K562 (cell line): ENCODE results near the gene IL4I1. TPM values are rescaled to one million over a fixed set of nuclear protein-coding genes. Genes with fewer than 3 reads are reported as not detected.

Source experiments
- CBX2 ChIP-seq: fragments of 200-600 bp; sonication (generic); IDR thresholded peaks from one replicate; pipeline ENCODE4 v1.6.1; 2012; ENCODE audit warnings: mild to moderate bottlenecking, low read length, inconsistent platforms; ENCODE audit not compliant: insufficient read depth, poor library complexity, severe bottlenecking
- ESRRA ChIP-seq: fragments of 450-650 bp; IDR thresholded peaks from 2 replicates; pipeline ENCODE4 v1.6.1; 2014; ENCODE audit warnings: low read depth, mild to moderate bottlenecking, moderate library complexity, borderline replicate concordance
- ETV6 ChIP-seq, 3 experiments: fragments of 150-350 bp in 1 of 3; sonication (generic) in 1 of 3; formaldehyde crosslinking in 1 of 3; IDR thresholded peaks; 2 replicates each; pipeline versions ENCODE4 v1.6.1 to v1.8.0; 2014 to 2022; ENCODE audit warnings: borderline replicate concordance in 2 of 3, low read depth in 2 of 3, antibody characterized with exemption in 1 of 3, low read length in 1 of 3, mild to moderate bottlenecking in 1 of 3, missing genetic modification reagents in 1 of 3
- FOXK1 ChIP-seq: sonication (generic); formaldehyde crosslinking; IDR thresholded peaks from 2 replicates; pipeline ENCODE4 v1.8.0; 2022; ENCODE audit warnings: missing genetic modification reagents, mild to moderate bottlenecking, borderline replicate concordance
- JUND ChIP-seq, 2 experiments: IDR thresholded peaks; 2 replicates in 1 of 2; 3 replicates in 1 of 2; pipeline ENCODE4 v1.6.1; 2011; ENCODE audit warnings: borderline replicate concordance in 2 of 2, low read depth in 2 of 2, low read length in 2 of 2, improper control_type of control experiment in 1 of 2, missing biosample characterization in 1 of 2, missing genetic modification characterization in 1 of 2, missing genetic modification reagents in 1 of 2
- MAFF ChIP-seq: IDR thresholded peaks from 2 replicates; pipeline ENCODE4 v1.6.1; 2012; ENCODE audit warnings: low read length, improper control_type of control experiment
- MEIS2 ChIP-seq: fragments of 450-650 bp; IDR thresholded peaks from 2 replicates; pipeline ENCODE4 v1.6.1; 2014; ENCODE audit warnings: mild to moderate bottlenecking; ENCODE audit not compliant: partially characterized antibody
- POLR3A ChIP-seq: IDR thresholded peaks from 2 replicates; pipeline ENCODE4 v1.6.1; 2011; ENCODE audit warnings: borderline replicate concordance, mild to moderate bottlenecking, moderate library complexity; ENCODE audit not compliant: insufficient read length, insufficient read depth; ENCODE audit errors: extremely low read depth
- RERE ChIP-seq: sonication (generic); formaldehyde crosslinking; IDR thresholded peaks from 2 replicates; pipeline ENCODE4 v1.8.0; 2023; ENCODE audit warnings: missing genetic modification reagents, mild to moderate bottlenecking, borderline replicate concordance
- ZBTB17 ChIP-seq: fragments of 450-650 bp; formaldehyde crosslinking; IDR thresholded peaks from 2 replicates; pipeline ENCODE4 v1.4.0; 2020; ENCODE audit warnings: mild to moderate bottlenecking
- ZBTB34 ChIP-seq: fragments of 250-450 bp; sonication (Bioruptor Pico); IDR thresholded peaks from 2 replicates; pipeline ENCODE4 v1.8.0; 2021; ENCODE audit warnings: mild to moderate bottlenecking, moderate library complexity
- ZBTB43 ChIP-seq: sonication (generic); formaldehyde crosslinking; IDR thresholded peaks from 2 replicates; pipeline ENCODE4 v1.8.0; 2023; ENCODE audit warnings: mild to moderate bottlenecking, missing genetic modification reagents
- ZNF354B ChIP-seq: fragments of 250-450 bp; sonication (Bioruptor Pico); IDR thresholded peaks from 2 replicates; pipeline ENCODE4 v1.4.0; 2020
- ZNF740 ChIP-seq, 3 experiments: fragments of 200-800 bp in 1 of 3; sonication (Bioruptor generic) in 1 of 3; sonication (generic) in 1 of 3; formaldehyde crosslinking in 1 of 3; IDR thresholded peaks; 2 replicates each; pipeline versions ENCODE4 v1.6.1 to v1.8.0; 2016 to 2022; ENCODE audit warnings: mild to moderate bottlenecking in 2 of 3, missing compliant biosample characterization in 2 of 3, missing genetic modification characterization in 2 of 3, missing genetic modification reagents in 1 of 3
- ZNF79 ChIP-seq: fragments of 250-450 bp; sonication (Bioruptor Pico); IDR thresholded peaks from 2 replicates; pipeline ENCODE4 v1.4.0; 2020; ENCODE audit warnings: low read depth, mild to moderate bottlenecking, moderate library complexity
- polyA plus RNA-seq, 8 experiments: library from polyadenylated mRNA; depleted of rRNA in 4 of 8; stranded (reverse) in 5 of 8; unstranded in 3 of 8; fragments of >200 nt; fragmentation: Nextera tagmentation in 2 of 8; fragmentation: Illumina TruSeq in 1 of 8; extraction: Ambion mirVana in 2 of 8; extraction: Trizol in 1 of 8; gene quantifications; 2 replicates each; pipeline versions ENCODE4 v1.2.1 to v1.2.3, GENCODE V29; 2011 to 2014; ENCODE audit warnings: inconsistent platforms in 1 of 8, missing spikeins in 1 of 8
- total RNA-seq, 7 experiments: library from RNA; depleted of rRNA in 6 of 7; stranded (reverse); fragments of >200 nt in 6 of 7; fragmentation: Illumina TruSeq in 2 of 7; extraction: Trizol in 2 of 7; gene quantifications; 2 replicates each; pipeline versions ENCODE4 v1.2.1 to v1.2.3, GENCODE V29; 2011 to 2021; ENCODE audit warnings: low replicate concordance in 1 of 7

The IL4I1 gene
- total and polyA plus RNA-seq, 9 of the 15 experiments (the other 6 are each of a cell fraction or from before 2014, with no cell fraction given), result 0.06 to 0.95 (median 0.43) TPM; not detected in 2

DNA sequence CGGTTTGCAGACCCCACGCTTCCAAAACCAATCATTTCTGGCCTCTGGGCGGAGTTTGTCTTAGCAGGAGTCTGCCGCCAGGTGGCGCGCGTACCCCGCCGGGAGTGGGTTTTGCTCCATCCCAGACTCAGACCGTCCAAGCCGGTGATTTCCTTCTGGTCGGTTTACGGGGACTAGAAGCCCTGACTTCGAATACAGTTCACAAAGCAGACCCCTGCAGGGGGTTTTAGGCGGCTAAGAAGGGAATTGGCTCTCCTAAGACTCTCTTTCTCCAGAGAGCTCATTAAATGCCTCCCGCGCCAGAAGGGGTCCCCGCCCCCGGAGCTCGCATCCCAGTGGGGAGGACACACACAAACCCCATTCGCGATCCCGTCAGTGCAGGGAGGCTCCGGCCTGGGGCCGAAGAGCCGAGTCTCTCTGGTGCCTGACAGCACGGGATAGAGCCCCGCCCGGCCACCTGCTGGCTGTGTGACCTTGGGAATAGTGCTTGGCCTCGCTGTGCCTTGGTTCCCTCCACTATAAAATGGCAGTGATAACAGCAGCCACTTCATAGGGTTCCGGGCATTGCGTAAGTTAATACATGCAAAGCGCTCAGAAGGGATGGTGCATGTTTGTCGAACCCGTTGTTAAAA is 41.2 kb upstream of the IL4I1 start (continued):
- no peak for TF ChIP-seq RERE
- TF ChIP-seq CBX2, result no peak
- TF ChIP-seq MEIS2, result no peak
- TF ChIP-seq ZNF79 (CRISPR knock-in tag), result no peak
- no peak for TF ChIP-seq POLR3A
- TF ChIP-seq ZNF354B (CRISPR knock-in tag), result no peak
- no peak for TF ChIP-seq ZBTB17 (CRISPR knock-in tag)
- TF ChIP-seq ZBTB34 (CRISPR knock-in tag), result no peak
- TF ChIP-seq ZNF740 (CRISPR knock-in tag; IDR thresholded peaks at IDR 0.05), result no peak
- TF ChIP-seq ZNF740 (tag; IDR thresholded peaks at IDR 0.05), result no peak
- TF ChIP-seq ZBTB43 (CRISPR knock-in tag), result no peak
- no peak for TF ChIP-seq JUND (IDR thresholded peaks at IDR 0.05; ENCODE audit: borderline replicate concordance, low read depth, low read length)
- TF ChIP-seq JUND (tag; IDR thresholded peaks at IDR 0.05; ENCODE audit: borderline replicate concordance, low read depth, low read length), result no peak; the same call in 2 of the 3 replicates
- no peak for TF ChIP-seq MAFF
- no peak for TF ChIP-seq ETV6 (IDR thresholded peaks at IDR 0.05; ENCODE audit: borderline replicate concordance in 1 of 2, low read depth in 2 of 2, low read length in 1 of 2)
- no peak for TF ChIP-seq ETV6 (CRISPR knock-in tag; IDR thresholded peaks at IDR 0.05; ENCODE audit: borderline replicate concordance)
- no peak for TF ChIP-seq FOXK1
- TF ChIP-seq ESRRA, result 0 out of 2 replicates have a peak, but pooled peaks have one; percentile 12
